ENCODE results near the gene SLC43A2.

Gene SLC43A2

DNA sequence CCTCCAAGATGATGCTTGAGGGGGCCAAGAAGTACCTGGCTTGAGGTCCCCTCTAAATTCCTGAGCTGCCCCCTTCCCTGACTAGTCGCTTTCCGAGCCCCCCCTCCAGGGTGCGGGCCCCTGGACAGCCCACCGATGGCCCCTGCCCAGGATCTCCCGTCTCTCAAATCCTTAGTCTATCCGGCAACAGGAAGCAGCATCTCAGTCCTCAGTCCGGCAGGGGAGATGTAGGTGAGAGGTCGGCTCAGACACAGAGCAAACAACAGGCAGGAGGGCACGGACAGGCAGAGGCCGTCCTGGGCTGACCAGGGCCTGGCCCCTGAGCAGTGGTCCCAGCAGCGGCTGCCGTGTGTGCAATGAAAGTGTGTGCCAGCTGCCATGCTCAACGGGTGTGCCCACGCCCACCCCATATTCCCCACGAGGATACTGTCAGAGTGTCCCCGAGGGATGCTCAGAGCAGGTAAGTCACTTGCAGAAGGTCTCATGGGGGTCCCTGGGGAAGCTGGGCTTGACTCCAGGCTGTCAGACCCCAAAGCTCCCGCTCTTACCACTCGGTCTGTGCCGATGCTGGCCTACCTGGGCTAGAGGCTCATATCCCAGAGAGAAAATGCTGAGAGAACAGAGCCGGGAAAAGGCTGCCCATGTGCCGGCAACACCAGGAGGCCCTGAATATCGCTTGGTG lies 7.2 kb downstream of the SLC43A2 start:
- no peak for DNase-seq

- no peak for DNase-seq
Observed at GRCh38 chr17:1620486-1620885, 8.1 kb downstream of the SLC43A2 start.

- DNase-seq, result no peak
Observed at GRCh38 chr17:1617620-1618174, 10.9 kb downstream of the SLC43A2 start.

GRCh38 chr17:1616101-1616500 lies 12.5 kb downstream of the SLC43A2 start:
- no peak for DNase-seq

DNA sequence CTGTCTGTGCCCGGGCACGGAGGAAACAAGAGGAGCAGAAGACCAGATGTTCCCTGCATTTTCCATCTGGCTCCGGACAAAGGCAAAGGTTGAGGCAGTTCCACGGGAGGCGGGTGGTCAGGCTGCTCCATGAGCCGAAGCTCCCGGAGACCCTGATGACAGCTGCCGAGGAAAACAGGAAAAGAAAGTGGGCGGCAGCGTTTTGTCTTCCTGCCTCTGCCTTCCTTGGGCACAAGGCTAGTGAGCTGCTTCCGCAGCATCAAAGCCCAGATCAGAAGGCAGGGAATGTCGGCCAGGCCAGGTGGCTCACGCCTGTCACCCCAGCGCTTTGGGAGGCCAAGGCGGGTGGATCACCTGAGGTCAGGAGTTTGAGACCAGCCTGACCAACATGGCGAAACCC lies 16.2 kb downstream of the SLC43A2 start:
- DNase-seq, result no peak

DNA sequence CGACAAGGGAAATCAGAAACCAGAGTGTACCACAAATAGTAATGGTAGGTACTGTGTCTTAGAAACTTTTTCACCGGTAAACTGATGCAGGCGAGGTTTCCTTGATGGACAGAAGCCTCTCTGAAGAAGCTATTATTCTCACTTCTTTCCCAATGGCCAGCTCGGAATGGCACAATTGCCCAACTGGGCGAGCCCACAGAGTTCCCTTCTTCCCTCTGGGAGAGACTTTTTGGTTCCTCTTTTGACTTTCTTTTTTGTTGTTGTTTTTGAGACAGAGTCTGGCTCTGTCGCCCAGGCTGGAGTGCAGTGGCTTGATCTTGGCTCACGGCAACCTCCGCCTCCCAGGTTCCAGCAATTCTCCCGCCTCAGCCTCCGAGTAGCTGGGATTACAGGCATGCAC lies 16.9 kb downstream of the SLC43A2 start:
- DNase-seq, result no peak

- DNase-seq, result no peak
Observed at GRCh38 chr17:1608676-1609075, 20.0 kb downstream of the SLC43A2 start.

GRCh38 chr17:1607971-1608320 lies 20.7 kb downstream of the SLC43A2 start:
- no peak for DNase-seq

DNA sequence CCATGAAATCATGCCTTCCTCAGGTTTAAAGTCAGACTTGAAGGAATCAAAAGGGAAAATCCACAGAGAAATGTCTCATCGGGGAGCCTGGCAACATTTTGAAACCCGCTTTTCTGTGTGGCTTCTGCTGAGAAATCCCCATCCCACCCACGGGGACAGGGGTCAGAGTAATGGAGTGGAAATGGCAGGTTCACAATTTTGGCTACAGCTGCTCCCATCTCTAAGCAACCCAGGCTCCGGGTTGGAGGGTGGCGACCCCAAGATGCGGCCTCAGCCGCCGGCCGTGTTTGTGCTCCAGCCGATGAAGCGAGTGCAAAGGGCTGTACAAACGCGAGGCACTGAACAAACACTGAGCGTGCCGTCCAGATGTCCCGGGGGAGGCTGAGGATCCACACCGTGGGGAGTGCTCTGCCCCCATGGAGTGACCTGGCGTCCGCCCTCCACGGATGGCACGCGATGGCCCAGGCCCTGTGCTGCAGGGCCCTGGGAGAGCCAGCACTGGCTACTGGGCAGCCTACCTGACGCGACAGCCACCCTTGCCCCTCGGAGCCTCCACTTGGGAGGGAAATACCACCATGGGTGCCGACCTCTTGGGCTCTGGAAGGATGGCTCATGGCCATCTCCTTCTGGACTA lies 22.2 kb downstream of the SLC43A2 start:
- no peak for DNase-seq

DNA sequence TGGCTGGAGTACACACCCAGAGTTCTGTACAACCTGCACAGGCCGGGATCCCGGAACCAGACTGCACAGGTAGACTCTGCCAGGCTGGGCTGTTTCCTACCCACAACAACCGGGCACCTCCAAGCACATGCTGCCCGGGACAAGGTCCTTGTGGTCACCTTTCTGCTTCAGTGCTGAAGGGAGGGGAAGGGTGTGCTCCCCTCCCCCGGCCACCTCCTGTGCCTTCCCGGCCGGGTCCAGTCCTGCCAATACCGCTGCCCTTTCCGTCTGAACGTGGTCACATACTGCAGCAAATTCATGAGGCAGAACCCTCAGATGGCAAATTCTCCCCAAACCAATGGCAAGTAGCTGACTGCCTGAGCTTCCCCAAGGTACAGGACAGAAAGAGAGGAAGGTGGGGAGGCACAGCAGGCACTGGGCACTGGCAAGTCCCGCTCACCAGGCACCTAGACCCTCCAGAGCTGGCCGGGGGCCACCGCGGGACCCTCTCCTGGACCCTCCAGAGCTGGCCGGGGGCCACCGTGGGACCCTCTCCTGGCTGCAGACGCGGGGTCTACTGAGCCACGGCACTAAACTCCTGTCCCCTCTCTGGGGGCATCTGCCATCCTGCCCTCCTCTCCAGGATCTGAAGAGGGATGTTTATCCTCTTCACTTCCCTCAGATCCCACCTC lies 22.8 kb downstream of the SLC43A2 start:
- no peak for DNase-seq

- no peak for DNase-seq
Observed at GRCh38 chr17:1604831-1605528, 23.7 kb downstream of the SLC43A2 start.

DNA sequence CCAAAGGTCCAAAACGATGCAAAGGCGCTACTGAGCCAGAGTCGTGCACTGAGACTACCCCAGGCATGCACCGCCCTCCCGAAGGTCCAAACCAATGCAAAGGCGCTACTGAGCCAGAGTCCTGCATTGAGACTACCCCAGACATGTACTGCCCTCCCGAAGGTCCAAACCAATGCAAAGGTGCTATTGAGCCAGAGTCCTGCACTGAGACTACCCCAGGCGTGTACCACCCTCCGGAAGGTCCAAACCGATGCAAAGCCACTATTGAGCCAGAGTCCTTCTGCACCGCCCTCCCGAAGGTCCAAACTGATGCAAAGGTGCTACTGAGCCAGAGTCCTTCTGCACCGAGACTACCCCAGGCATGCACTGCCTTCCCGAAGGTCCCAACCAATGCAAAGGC lies 27.1 kb downstream of the SLC43A2 start:
- no peak for DNase-seq

DNA sequence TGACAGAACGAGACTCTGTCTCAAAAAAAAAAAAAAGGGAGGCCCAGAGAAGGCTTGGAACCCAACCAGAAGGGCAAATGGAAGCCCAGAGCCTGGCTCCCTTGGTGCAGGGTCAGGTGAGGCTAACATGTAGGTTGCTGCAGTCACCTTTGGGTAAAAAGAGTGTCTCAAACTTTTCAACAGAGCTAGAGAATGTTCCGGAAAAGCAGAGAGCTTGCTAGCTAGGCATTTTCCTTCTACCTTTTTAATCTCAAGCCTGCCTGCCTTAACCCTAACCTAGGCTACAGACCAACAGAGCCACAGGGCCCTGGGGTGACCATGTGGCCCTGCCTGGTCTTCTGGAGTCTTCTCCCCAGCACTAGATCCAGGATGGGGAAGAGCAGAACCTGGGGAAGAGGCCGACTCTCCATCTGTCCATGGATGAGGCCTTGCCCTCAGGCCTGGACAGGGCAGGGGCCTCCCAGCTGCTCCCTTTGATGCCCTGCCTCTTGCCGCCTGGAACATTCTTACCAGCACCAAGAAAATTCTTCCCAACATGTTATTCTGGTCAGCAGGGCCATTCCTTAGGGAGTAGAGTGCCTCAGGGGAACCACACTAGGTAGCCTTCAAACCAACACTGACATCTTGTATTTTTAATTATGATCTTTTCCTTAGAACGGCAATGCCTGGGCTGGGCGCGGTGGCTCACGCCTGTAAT lies 30.1 kb downstream of the SLC43A2 start:
- DNase-seq, result no peak

DNA sequence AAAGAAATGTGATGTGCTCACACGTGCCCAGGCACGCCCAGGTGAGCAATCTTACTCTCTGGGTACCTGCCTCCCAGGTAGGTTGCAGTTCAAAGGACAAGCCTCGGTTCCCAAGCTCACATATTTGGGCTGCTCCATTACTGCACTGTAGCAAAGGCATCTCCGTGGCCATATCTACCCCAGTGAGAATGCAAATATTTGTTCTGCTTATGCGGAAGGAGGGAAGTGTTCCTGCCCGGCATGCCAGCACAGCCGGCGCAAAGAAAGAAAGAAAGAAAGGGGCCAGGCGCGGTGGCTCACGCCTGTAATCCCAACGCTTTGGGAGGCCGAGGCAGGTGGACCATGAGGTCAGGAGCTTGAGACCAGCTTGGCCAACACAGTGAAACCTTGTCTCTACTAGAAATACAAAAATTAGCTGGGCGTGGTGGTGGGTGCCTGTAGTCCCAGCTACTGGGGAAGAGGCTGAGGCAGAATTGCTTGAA lies 30.7 kb downstream of the SLC43A2 start:
- no peak for DNase-seq

- no peak for DNase-seq
Observed at GRCh38 chr17:1593630-1593931, 35.1 kb downstream of the SLC43A2 start.

DNA sequence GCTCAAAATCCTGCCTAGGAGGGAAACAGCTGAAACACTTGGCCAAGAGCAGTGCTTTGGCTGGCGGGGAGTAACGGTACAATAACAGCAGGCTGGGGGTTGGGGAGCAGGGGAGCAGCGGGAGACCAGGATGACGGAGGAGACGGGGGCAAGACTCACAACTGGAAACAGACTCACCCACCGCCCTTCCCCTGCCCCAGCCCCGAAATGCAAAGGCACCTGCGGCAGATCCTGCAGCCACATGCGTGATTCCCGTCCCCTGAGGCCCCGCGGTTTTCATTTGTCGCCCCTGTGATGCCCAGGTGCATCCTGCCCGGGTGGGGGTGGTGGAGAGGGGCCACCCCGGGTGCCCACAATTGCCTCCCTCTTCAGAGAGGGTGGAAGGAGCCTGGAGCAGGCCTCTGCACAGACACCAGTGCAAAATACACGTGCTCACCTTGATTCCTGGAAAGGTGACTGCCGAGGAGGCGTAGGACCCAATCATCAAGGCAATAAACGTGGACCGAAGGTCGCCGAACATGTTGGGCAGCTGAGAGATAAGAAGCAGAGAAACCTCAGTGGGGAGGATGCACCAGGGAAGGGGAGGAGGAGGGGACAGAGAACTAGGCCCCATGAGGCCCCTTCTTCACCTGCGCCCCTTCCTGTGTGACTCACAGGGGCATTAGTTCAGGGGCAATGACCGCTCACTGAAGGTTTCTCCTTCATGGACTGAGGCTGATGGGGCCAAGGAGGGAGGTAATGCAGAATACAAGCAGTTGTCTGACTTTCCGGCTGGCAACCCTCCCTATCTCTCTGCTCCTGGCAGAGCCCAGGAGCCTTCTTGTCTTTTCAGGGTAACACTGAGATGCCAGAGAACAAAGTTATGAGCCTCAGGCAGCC lies 35.6 kb downstream of the SLC43A2 start:
- no peak for DNase-seq

DNA sequence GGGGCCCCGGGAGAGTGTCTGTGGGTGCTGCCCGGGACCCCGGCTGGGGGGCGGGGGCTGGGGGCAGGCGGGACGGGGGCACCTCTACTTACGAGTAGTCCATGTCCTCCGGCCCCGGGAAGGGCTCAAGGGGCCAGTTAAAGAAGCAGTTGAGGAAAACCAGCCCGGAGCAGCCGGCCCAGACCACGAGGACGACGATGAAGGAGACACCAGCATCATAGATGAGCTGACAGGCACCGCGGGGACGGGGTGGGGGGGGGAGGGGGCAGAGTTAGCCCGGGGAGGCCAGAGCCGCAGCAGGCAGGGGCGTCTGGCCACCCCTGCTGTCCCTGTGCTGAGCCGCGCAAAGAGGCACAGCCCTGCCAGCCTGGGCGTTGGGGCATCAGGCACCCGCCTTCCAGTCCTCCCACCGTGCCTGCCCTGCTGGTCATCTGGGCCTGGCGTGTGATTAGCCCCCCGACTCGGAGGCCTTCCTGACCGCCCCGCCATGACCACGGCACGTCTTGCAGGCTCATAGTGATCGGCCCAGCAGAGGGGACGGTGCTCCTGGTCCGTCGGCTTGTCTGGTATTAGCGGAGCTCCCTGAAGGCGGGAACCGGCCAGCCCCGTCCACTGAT lies 37.1 kb downstream of the SLC43A2 start:
- no peak for DNase-seq

GRCh38 chr17:1590747-1591473 lies 37.7 kb downstream of the SLC43A2 start:
- no peak for DNase-seq

DNA sequence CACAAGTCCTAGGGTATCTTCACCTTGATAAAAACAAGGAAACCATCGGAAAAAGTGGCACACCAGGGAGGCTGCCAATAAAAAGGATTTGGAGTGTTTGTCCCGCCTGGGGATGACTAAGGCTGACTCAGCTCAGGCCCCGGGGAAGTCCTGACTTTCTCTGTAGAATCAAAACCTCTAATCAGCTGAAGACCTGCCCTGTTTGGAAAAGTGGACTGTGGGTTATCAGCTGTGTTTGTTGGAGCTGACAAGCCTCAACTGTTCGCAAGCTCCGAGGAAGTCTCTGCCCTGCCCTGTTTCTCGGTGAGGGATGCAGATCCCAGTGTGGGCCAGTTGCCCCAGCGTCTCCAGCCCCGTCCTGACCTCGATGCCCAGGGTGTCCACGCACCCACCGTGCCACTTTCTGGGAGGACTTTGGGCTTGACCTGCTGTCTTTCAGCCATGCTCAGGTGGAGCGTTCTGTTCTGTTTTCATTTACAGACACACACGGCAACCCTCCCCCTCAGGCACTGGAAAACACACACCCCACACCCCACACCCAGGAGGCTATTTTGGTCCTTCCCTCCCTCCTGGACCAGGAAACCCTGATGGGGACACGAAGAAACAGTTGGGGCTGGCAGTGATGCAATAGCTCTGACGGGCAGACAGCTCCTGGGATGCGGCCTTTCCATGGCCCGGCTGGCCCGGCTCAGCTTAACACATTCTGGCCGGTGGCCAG lies 38.4 kb downstream of the SLC43A2 start:
- no peak for DNase-seq
